IMR-90 (cell line): Measurements from ENCODE around the gene RAI1. TPM values are rescaled to one million over a fixed set of nuclear protein-coding genes. Genes with fewer than 3 reads are reported as not detected.
A peak's percentile ranks its signal among the peaks of the same experiment; 100 is the strongest.

Source experiments
- ATAC-seq: fragments of 200-7000 bp; cut with Tn5 transposase; 2 replicates; pipeline ENCODE4 v1.9.1; 2020; ENCODE audit warnings: low read depth, mild to moderate bottlenecking, moderate library complexity
- BruUV-seq: library from RNA; stranded (reverse); fragments of 400-500 nt; replicated peaks from 2 replicates; lab custom pipeline; 2021; lab: Mats Ljungman, UMichigan
- CTCF ChIA-PET: fragments of 300-600 bp; formaldehyde crosslinking; extraction: SDS; loops from one replicate; lab custom pipeline; 2021; ENCODE audit warnings: antibody characterized with exemption; lab: Yijun Ruan, JAX
- POLR2A ChIA-PET: fragments of 300-600 bp; sonication (Branson Sonifier 250); formaldehyde crosslinking; loops from one replicate; lab custom pipeline; 2022; ENCODE audit warnings: antibody characterized with exemption; ENCODE audit not compliant: unreplicated experiment; lab: Charles Lee
- DNase-seq: peaks from one replicate; pipeline ENCODE4 v3.0.0; 2013
- H2AFZ ChIP-seq: replicated peaks from 2 replicates; pipeline ENCODE3; 2013; ENCODE audit warnings: low read length, mild to moderate bottlenecking; ENCODE audit not compliant: poor library complexity
- H2AK5ac ChIP-seq: 2 replicates; pipeline ENCODE4 v1.6.1; 2013; ENCODE audit warnings: low read depth, low read length, inconsistent platforms
- H2AK9ac ChIP-seq: replicated peaks from 2 replicates; pipeline ENCODE3; 2013; ENCODE audit warnings: mild to moderate bottlenecking, low read depth, low read length, moderate library complexity; ENCODE audit not compliant: poor library complexity
- H2BK120ac ChIP-seq: 2 replicates; pipeline ENCODE4 v1.6.1; 2013; ENCODE audit warnings: low read depth, low read length, inconsistent platforms
- H2BK15ac ChIP-seq: 3 replicates; pipeline ENCODE4 v1.6.1; 2013; ENCODE audit warnings: low read depth, low read length, inconsistent platforms
- H2BK20ac ChIP-seq: 2 replicates; pipeline ENCODE4 v1.6.1; 2013; ENCODE audit warnings: low read depth, mild to moderate bottlenecking, inconsistent platforms, low read length, moderate library complexity
- H2BK5ac ChIP-seq: 2 replicates; pipeline ENCODE4 v1.6.1; 2013; ENCODE audit warnings: mild to moderate bottlenecking, low read depth, low read length, inconsistent platforms; ENCODE audit not compliant: poor library complexity, severe bottlenecking
- H3K14ac ChIP-seq: replicated peaks from 2 replicates; pipeline ENCODE4 v1.6.1; 2013; ENCODE audit warnings: low read depth, low read length, inconsistent platforms
- H3K18ac ChIP-seq: 2 replicates; pipeline ENCODE4 v1.6.1; 2013; ENCODE audit warnings: low read depth, low read length, control low read depth
- H3K23ac ChIP-seq: 2 replicates; pipeline ENCODE4 v1.6.1; 2013; ENCODE audit warnings: low read depth, low read length, inconsistent platforms
- H3K27ac ChIP-seq: 2 replicates; pipeline ENCODE4 v1.5.1; 2013; ENCODE audit warnings: mild to moderate bottlenecking, control low read depth, low read length; ENCODE audit not compliant: insufficient read depth
- H3K27me3 ChIP-seq: 2 replicates; pipeline ENCODE4 v1.6.1; 2013; ENCODE audit warnings: low read length; ENCODE audit not compliant: control insufficient read depth, insufficient read depth
- H3K36me3 ChIP-seq: 2 replicates; pipeline ENCODE4 v1.6.1; 2013; ENCODE audit warnings: low read length, mixed read lengths; ENCODE audit not compliant: control insufficient read depth, insufficient read depth
- H3K4ac ChIP-seq: 2 replicates; pipeline ENCODE4 v1.6.1; 2013; ENCODE audit warnings: low read depth, low read length, inconsistent platforms
- H3K4me1 ChIP-seq: 2 replicates; pipeline ENCODE4 v1.6.1; 2013; ENCODE audit warnings: low read length, mixed read lengths; ENCODE audit not compliant: control insufficient read depth, insufficient read depth
- H3K4me2 ChIP-seq: 2 replicates; pipeline ENCODE4 v1.6.1; 2013; ENCODE audit warnings: low read depth, mild to moderate bottlenecking, control low read depth, low read length, moderate library complexity
- H3K4me3 ChIP-seq: 2 replicates; pipeline ENCODE4 v1.5.1; 2013; ENCODE audit warnings: low read depth, mild to moderate bottlenecking, control low read depth, low read length, moderate library complexity; ENCODE audit not compliant: insufficient read depth
- H3K56ac ChIP-seq: 2 replicates; pipeline ENCODE4 v1.6.1; 2013; ENCODE audit warnings: low read length, inconsistent platforms; ENCODE audit not compliant: insufficient read depth; ENCODE audit errors: extremely low read depth
- H3K79me1 ChIP-seq, 2 experiments: 2 replicates each; pipeline ENCODE4 v1.6.1; 2013; ENCODE audit warnings: low read length in 2 of 2, inconsistent platforms in 1 of 2, low read depth in 1 of 2
- H3K9ac ChIP-seq: 2 replicates; pipeline ENCODE4 v1.6.1; 2013; ENCODE audit warnings: low read depth, low read length, control low read depth
- H3K9me1 ChIP-seq: 2 replicates; pipeline ENCODE4 v1.6.1; 2013; ENCODE audit warnings: low read length, inconsistent platforms; ENCODE audit not compliant: insufficient read depth
- H3K9me3 ChIP-seq: 2 replicates; pipeline ENCODE4 v1.6.1; 2013; ENCODE audit warnings: low read length; ENCODE audit not compliant: control insufficient read depth, insufficient read depth
- H4K20me1 ChIP-seq: 2 replicates; pipeline ENCODE4 v1.6.1; 2013; ENCODE audit warnings: low read length, inconsistent platforms; ENCODE audit not compliant: insufficient read depth
- H4K5ac ChIP-seq: 2 replicates; pipeline ENCODE4 v1.6.1; 2013; ENCODE audit warnings: mild to moderate bottlenecking, low read depth, low read length, control low read depth
- H4K8ac ChIP-seq, 2 experiments: 2 replicates each; pipeline ENCODE4 v1.6.1; 2013; ENCODE audit warnings: low read depth in 2 of 2, low read length in 2 of 2, control low read depth in 1 of 2, inconsistent platforms in 1 of 2
- H4K91ac ChIP-seq: 2 replicates; pipeline ENCODE4 v1.6.1; 2013; ENCODE audit warnings: low read depth, low read length, inconsistent platforms; ENCODE audit not compliant: insufficient read depth
- BHLHE40 ChIP-seq: fragments of 150-350 bp; IDR thresholded peaks from 2 replicates; pipeline ENCODE4 v1.6.1; 2016; ENCODE audit warnings: mild to moderate bottlenecking, low read depth, low read length
- CHD1 ChIP-seq: IDR thresholded peaks from 2 replicates; pipeline ENCODE4 v1.6.1; 2012; ENCODE audit warnings: low read depth, low read length, improper control_type of control experiment
- FOS ChIP-seq: fragments of 150-350 bp; IDR thresholded peaks from 2 replicates; pipeline ENCODE4 v1.6.1; 2016; ENCODE audit warnings: low read depth, low read length
- MAFK ChIP-seq: IDR thresholded peaks from 2 replicates; pipeline ENCODE4 v1.6.1; 2012; ENCODE audit warnings: low read depth, low read length, improper control_type of control experiment
- MAZ ChIP-seq: IDR thresholded peaks from 2 replicates; pipeline ENCODE4 v1.6.1; 2012; ENCODE audit warnings: low read depth, mild to moderate bottlenecking, low read length, improper control_type of control experiment, moderate library complexity, borderline replicate concordance
- MXI1 ChIP-seq: IDR thresholded peaks from 2 replicates; pipeline ENCODE4 v1.6.1; 2012; ENCODE audit warnings: low read depth, mild to moderate bottlenecking, low read length, moderate library complexity, borderline replicate concordance
- NFE2L2 ChIP-seq: fragments of 150-350 bp; IDR thresholded peaks from 2 replicates; pipeline ENCODE4 v1.6.1; 2016; ENCODE audit warnings: low read depth, mild to moderate bottlenecking, low read length
- POLR2A ChIP-seq: IDR thresholded peaks from 2 replicates; pipeline ENCODE4 v1.6.1; 2012; ENCODE audit warnings: mild to moderate bottlenecking, low read depth, low read length
- RAD21 ChIP-seq: IDR thresholded peaks from 2 replicates; pipeline ENCODE4 v1.6.1; 2012; ENCODE audit warnings: low read length, improper control_type of control experiment
- RCOR1 ChIP-seq: IDR thresholded peaks from 2 replicates; pipeline ENCODE4 v1.6.1; 2012; ENCODE audit warnings: mild to moderate bottlenecking, low read length, improper control_type of control experiment; ENCODE audit not compliant: insufficient replicate concordance
- RFX5 ChIP-seq: IDR thresholded peaks from 2 replicates; pipeline ENCODE4 v1.8.0; 2012; ENCODE audit warnings: low read depth, mild to moderate bottlenecking, low read length, moderate library complexity
- SMC3 ChIP-seq: fragments of 150-350 bp; IDR thresholded peaks from 2 replicates; pipeline ENCODE4 v1.6.1; 2016; ENCODE audit warnings: low read depth, mild to moderate bottlenecking, antibody characterized with exemption, low read length, moderate library complexity
- WGBS, 2 experiments: methylation state at CpG; one replicate each; pipeline versions ENCODE4 v1.1.5 to v1.1.7; 2013; ENCODE audit warnings: missing lambda C conversion rate in 2 of 2; ENCODE audit not compliant: insufficient read length in 1 of 2; ENCODE audit errors: extremely low coverage in 2 of 2; 5-methylcytosine and 5-hydroxymethylcytosine counted together
- dilution Hi-C: fragments of 300-500 bp; cut with HindIII; formaldehyde crosslinking; loops from one replicate; pipeline ENCODE4 v1.14.3; 2018; ENCODE audit warnings: low sequenced_read_pairs; ENCODE audit not compliant: unreplicated experiment
- in situ Hi-C: fragments of 300-500 bp; cut with MboI; formaldehyde crosslinking; loops from 3 replicates; pipeline ENCODE4 v1.14.3; 2019; ENCODE audit warnings: low sequenced_read_pairs, inconsistent platforms, mixed read lengths
- intact Hi-C: fragments of 100-400 bp; cut with micrococcal nuclease; formaldehyde crosslinking; loops from 2 replicates; pipeline ENCODE4 v1.10.0; 2022
- polyA plus RNA-seq, 3 experiments: library from polyadenylated mRNA; depleted of rRNA; stranded (reverse); fragments of >200 nt; gene quantifications; 2 replicates each; pipeline ENCODE4 v1.2.3, GENCODE V29; 2012; ENCODE audit warnings: low replicate concordance in 1 of 3
- total RNA-seq: library from RNA; depleted of rRNA; stranded (reverse); fragments of >200 nt; gene quantifications from 2 replicates; pipeline ENCODE4 v1.2.3, GENCODE V29; 2012
- TF ChIP-seq, protein P1 (sequence below): conservative IDR thresholded peaks from 2 replicates; pipeline ENCODE4 v1.5.1; 2012; ENCODE audit warnings: mild to moderate bottlenecking, low read depth, low read length, improper control_type of control experiment
- TF ChIP-seq, protein P2 (sequence below): fragments of 150-350 bp; IDR thresholded peaks from 2 replicates; pipeline ENCODE4 v1.6.1; 2016; ENCODE audit warnings: low read depth, mild to moderate bottlenecking, low read length, moderate library complexity, borderline replicate concordance
- TF ChIP-seq, protein P3 (sequence below): fragments of 150-350 bp; IDR thresholded peaks from 2 replicates; pipeline ENCODE4 v1.6.1; 2017; ENCODE audit warnings: mild to moderate bottlenecking, antibody characterized with exemption, low read length, low read depth

The RAI1 gene
- total and polyA plus RNA-seq, 2 of the 4 experiments (the other 2 are of a cell fraction), result 1.8 to 10.5 TPM

DNA sequence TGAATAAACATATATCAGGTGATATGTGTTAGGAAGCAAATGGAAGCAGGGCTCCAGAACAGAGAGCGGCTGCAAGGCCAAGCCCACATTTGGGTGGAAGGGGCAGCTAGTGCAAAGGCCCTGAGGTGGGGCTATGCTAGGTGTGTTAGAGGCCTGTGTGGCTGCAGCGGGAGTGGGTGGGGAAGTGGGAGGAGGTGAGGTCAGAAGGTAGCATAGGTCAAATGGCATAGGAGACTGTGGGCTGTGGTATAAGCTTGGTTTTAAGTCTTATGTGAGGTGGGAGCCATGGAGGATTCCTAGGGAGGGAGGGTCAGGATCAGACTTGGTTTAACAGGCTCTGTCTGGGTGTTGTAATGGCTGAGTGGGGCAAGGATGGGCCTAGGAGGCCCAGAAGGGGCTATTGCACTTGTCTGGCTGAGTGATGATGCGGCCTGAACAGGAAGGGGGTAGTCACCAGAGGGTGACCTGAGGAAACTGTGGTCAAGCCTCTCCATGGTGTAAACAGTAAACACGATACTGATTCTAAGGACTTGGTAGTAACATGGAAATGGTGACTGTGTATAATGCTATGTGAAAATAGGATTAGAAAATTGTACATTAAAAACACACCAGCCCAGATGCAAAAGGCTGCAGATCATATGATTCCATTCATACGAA is 31.1 kb downstream of the RAI1 start:
- Histone ChIP-seq H4K91ac (peak overlapping the region; percentile 95), H3K18ac (peak overlapping the region; percentile 51), H2AK5ac (peak overlapping the region; percentile 99), H3K4me1 (peaks cover 58% of the 10 kb centered on the region), H3K4me3 (no peak overlapping the region), H4K5ac (peak overlapping the region; percentile 61), H3K9ac (no peak overlapping the region), H3K9me3 (no peaks in the 10 kb centered on the region), H2BK5ac (peak overlapping the region; percentile 89), H3K9me1 (peaks cover 56% of the 10 kb centered on the region), H3K4ac (peak overlapping the region; percentile 98), H2BK120ac (peak overlapping the region; percentile 98), H3K4me2 (peak overlapping the region; percentile 28), H3K79me1 (peaks cover 50 to 97% of the 10 kb centered on the region in 2 experiments), H3K56ac (no peak overlapping the region), H4K8ac (peak overlapping the region; percentile 54 to 65; a peak in 1 of 4 replicates), H4K20me1 (peaks cover 94% of the 10 kb centered on the region), H3K36me3 (peaks cover 3% of the 10 kb centered on the region; the same call in 1 of the 2 replicates), H2BK20ac (peak overlapping the region; percentile 80; the same call in 1 of the 2 replicates), H3K14ac (peak overlapping the region; percentile 96), H3K27me3 (no peaks in the 10 kb centered on the region), H2AFZ (peak overlapping the region; percentile 23), H2BK15ac (peak overlapping the region; percentile 57; the same call in 1 of the 3 replicates), H2AK9ac (peak overlapping the region; percentile 62), H3K27ac (peak overlapping the region; percentile 80), H3K23ac (peak overlapping the region; percentile 99)
- DNase-seq (peak; percentile 97), ATAC-seq (peak; percentile 57)
- CTCF ChIA-PET, result no interaction called here
- BruUV-seq, result no TSS peak
- in situ Hi-C loops, result no loop called here
- dilution Hi-C loops, result no loop called here
- POLR2A ChIA-PET, result no interaction called here
- intact Hi-C loops, result no loop called here
- WGBS, 2 experiments, result 64% methylated on average over 3 of the region's 5 CpGs; no CpG with 5 or more reads in 1 of the 2 experiments
- TF ChIP-seq POLR2A (no peak; the same call in none of the 2 replicates), NFE2L2 (no peak), MXI1 (no peak), CHD1 (no peak), SMC3 (no peak), MAFK (peak; percentile 5; the same call in 1 of the 2 replicates), RCOR1 (peak; percentile 96), BHLHE40 (peak; percentile 60), RFX5 (no peak), FOS (peak; percentile 92), MAZ (peak; percentile 93), RAD21 (no peak; the same call in none of the 2 replicates)
- TF ChIP-seq, protein P1, sequence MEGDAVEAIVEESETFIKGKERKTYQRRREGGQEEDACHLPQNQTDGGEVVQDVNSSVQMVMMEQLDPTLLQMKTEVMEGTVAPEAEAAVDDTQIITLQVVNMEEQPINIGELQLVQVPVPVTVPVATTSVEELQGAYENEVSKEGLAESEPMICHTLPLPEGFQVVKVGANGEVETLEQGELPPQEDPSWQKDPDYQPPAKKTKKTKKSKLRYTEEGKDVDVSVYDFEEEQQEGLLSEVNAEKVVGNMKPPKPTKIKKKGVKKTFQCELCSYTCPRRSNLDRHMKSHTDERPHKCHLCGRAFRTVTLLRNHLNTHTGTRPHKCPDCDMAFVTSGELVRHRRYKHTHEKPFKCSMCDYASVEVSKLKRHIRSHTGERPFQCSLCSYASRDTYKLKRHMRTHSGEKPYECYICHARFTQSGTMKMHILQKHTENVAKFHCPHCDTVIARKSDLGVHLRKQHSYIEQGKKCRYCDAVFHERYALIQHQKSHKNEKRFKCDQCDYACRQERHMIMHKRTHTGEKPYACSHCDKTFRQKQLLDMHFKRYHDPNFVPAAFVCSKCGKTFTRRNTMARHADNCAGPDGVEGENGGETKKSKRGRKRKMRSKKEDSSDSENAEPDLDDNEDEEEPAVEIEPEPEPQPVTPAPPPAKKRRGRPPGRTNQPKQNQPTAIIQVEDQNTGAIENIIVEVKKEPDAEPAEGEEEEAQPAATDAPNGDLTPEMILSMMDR, result no peak
- TF ChIP-seq, protein P2, sequence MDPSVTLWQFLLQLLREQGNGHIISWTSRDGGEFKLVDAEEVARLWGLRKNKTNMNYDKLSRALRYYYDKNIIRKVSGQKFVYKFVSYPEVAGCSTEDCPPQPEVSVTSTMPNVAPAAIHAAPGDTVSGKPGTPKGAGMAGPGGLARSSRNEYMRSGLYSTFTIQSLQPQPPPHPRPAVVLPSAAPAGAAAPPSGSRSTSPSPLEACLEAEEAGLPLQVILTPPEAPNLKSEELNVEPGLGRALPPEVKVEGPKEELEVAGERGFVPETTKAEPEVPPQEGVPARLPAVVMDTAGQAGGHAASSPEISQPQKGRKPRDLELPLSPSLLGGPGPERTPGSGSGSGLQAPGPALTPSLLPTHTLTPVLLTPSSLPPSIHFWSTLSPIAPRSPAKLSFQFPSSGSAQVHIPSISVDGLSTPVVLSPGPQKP, result no peak
- TF ChIP-seq, protein P3, sequence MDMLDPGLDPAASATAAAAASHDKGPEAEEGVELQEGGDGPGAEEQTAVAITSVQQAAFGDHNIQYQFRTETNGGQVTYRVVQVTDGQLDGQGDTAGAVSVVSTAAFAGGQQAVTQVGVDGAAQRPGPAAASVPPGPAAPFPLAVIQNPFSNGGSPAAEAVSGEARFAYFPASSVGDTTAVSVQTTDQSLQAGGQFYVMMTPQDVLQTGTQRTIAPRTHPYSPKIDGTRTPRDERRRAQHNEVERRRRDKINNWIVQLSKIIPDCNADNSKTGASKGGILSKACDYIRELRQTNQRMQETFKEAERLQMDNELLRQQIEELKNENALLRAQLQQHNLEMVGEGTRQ, result no peak
